Activated CD4-positive, alpha-beta T cell treated with anti-CD3 and anti-CD28 coated beads, Interleukin-2, amount 10 ng/mL, durations not matched to agents 7 days and 5 days (primary cell): ENCODE measurements around the gene MAP7D1. TPM values are rescaled to one million over a fixed set of nuclear protein-coding genes. Genes with fewer than 3 reads are reported as not detected.

Source experiments
- CTCF ChIA-PET: fragments of 350-600 bp; sonication (Branson Sonifier 250); formaldehyde crosslinking; loops from one replicate; lab custom pipeline; 2021; ENCODE audit warnings: antibody characterized with exemption; lab: Charles Lee
- POLR2A ChIA-PET: fragments of 350-600 bp; sonication (Branson Sonifier 250); formaldehyde crosslinking; loops from one replicate; lab custom pipeline; 2021; ENCODE audit warnings: antibody characterized with exemption; lab: Charles Lee
- DNase-seq: peaks from one replicate; pipeline ENCODE4 v3.0.0-alpha.2; 2020
- H3K27ac Mint-ChIP-seq: one replicate; pipeline ENCODE4 v1.8.0; 2021; ENCODE audit warnings: mild to moderate bottlenecking, moderate library complexity, mixed read lengths
- H3K27me3 Mint-ChIP-seq: one replicate; pipeline ENCODE4 v1.8.0; 2021; ENCODE audit warnings: mixed read lengths
- H3K36me3 Mint-ChIP-seq: one replicate; pipeline ENCODE4 v1.8.0; 2021; ENCODE audit warnings: low read depth, mixed read lengths
- H3K4me1 Mint-ChIP-seq: one replicate; pipeline ENCODE4 v1.8.0; 2021; ENCODE audit warnings: mixed read lengths
- H3K4me3 Mint-ChIP-seq: one replicate; pipeline ENCODE4 v1.8.0; 2021; ENCODE audit warnings: mild to moderate bottlenecking, moderate library complexity, mixed read lengths
- H3K9me3 Mint-ChIP-seq: one replicate; pipeline ENCODE4 v1.8.0; 2021; ENCODE audit warnings: mixed read lengths
- total RNA-seq, 2 experiments: library from RNA; stranded (reverse); gene quantifications; one replicate each; pipeline ENCODE4 v1.2.3, GENCODE V29; 2021

Gene MAP7D1
- total RNA-seq, 2 experiments from 2014 or later, result 209 to 226 TPM

- CTCF ChIA-PET, result interaction anchor here (1.3 to 3.2 kb wide), 3 partner anchors 15 to 90 kb away, joined by 3 to 12 read pairs (median 7); partner anchors contain the start of gene TRAPPC3
- Mint-ChIP-seq H3K4me1 (peaks cover 13% of the 10 kb centered on the region), H3K27ac (no peak overlapping the region), H3K27me3 (peaks cover 28% of the 10 kb centered on the region), H3K4me3 (no peak overlapping the region), H3K36me3 (no peaks in the 10 kb centered on the region), H3K9me3 (no peaks in the 10 kb centered on the region)
- POLR2A ChIA-PET, result interaction anchor here (0.6 kb wide), 1 partner anchor 24 kb away, joined by 6 read pairs; no protein-coding TSS in a partner anchor
- no peak for DNase-seq
Measured at GRCh38 chr1:36119456-36119855, 36.5 kb upstream of the MAP7D1 start.

- Mint-ChIP-seq H3K27ac (no peak overlapping the region), H3K36me3 (no peaks in the 10 kb centered on the region), H3K4me1 (peaks cover 21% of the 10 kb centered on the region), H3K9me3 (no peaks in the 10 kb centered on the region), H3K27me3 (peaks cover 40% of the 10 kb centered on the region), H3K4me3 (no peak overlapping the region)
- ChIA-PET POLR2A (no interaction called here), CTCF (interaction anchor here (1.5 kb wide), 1 partner anchor 16 kb away, joined by 3 read pairs; no protein-coding TSS in a partner anchor)
- no peak for DNase-seq
Measured at GRCh38 chr1:36122062-36123030, 33.6 kb upstream of the MAP7D1 start.

- Mint-ChIP-seq H3K4me3 (no peak overlapping the region), H3K27me3 (peaks cover 40% of the 10 kb centered on the region), H3K27ac (no peak overlapping the region), H3K36me3 (no peaks in the 10 kb centered on the region), H3K4me1 (peaks cover 21% of the 10 kb centered on the region), H3K9me3 (no peaks in the 10 kb centered on the region)
- no peak for DNase-seq
- ChIA-PET CTCF (interaction anchor here (0.5 to 0.6 kb wide), 2 partner anchors 15 to 242 kb away, joined by 3 to 4 read pairs; no protein-coding TSS in a partner anchor), POLR2A (no interaction called here)
Measured at GRCh38 chr1:36123356-36123755, 32.6 kb upstream of the MAP7D1 start.

- POLR2A ChIA-PET, result no interaction called here
- peaks cover 21% of the 10 kb centered on the region for H3K4me1 Mint-ChIP-seq
- no peak overlapping the region for H3K27ac Mint-ChIP-seq
- DNase-seq, result no peak
- H3K36me3 Mint-ChIP-seq, result no peaks in the 10 kb centered on the region
- H3K9me3 Mint-ChIP-seq, result no peaks in the 10 kb centered on the region
- peaks cover 40% of the 10 kb centered on the region for H3K27me3 Mint-ChIP-seq
- peak overlapping the region; percentile 19 for H3K4me3 Mint-ChIP-seq
- CTCF ChIA-PET, result no interaction called here
Measured at GRCh38 chr1:36124404-36125128, 31.4 kb upstream of the MAP7D1 start.

- peak within 1 kb of the TSS; percentile 19 for H3K4me3 Mint-ChIP-seq
- POLR2A ChIA-PET, result no interaction called here
Measured at GRCh38 chr1:36125129-36125991, 30.6 kb upstream of the MAP7D1 start, which contains the start of gene COL8A2. Gene COL8A2, minus strand, starts transcription at chr1:36125222. Its CDS starts 24,980 bp downstream, at chr1:36100242.

GRCh38 chr1:36126005-36126716, 29.8 kb upstream of the MAP7D1 start:
- Mint-ChIP-seq H3K4me1 (peaks cover 21% of the 10 kb centered on the region), H3K27ac (peak overlapping the region; percentile 2), H3K4me3 (no peak overlapping the region), H3K36me3 (no peaks in the 10 kb centered on the region), H3K27me3 (peaks cover 40% of the 10 kb centered on the region), H3K9me3 (no peaks in the 10 kb centered on the region)
- DNase-seq, result no peak
- CTCF ChIA-PET, result no interaction called here
- POLR2A ChIA-PET, result no interaction called here

More at GRCh38 chr1:36125129-36125991, 30.6 kb upstream of the MAP7D1 start, which contains the start of gene COL8A2:
- H3K4me1 Mint-ChIP-seq, result peaks cover 21% of the 10 kb centered on the region
- no peak for DNase-seq
- CTCF ChIA-PET, result no interaction called here
- no peaks in the 10 kb centered on the region for H3K9me3 Mint-ChIP-seq
- H3K36me3 Mint-ChIP-seq, result no peaks in the 10 kb centered on the region
- peak within 1 kb of the TSS; percentile 36 for H3K27ac Mint-ChIP-seq
- peaks cover 40% of the 10 kb centered on the region for H3K27me3 Mint-ChIP-seq

GRCh38 chr1:36126797-36127500, 29.0 kb upstream of the MAP7D1 start:
- no peak overlapping the region for H3K27ac Mint-ChIP-seq
- POLR2A ChIA-PET, result no interaction called here

GRCh38 chr1:36128126-36128904, 27.6 kb upstream of the MAP7D1 start:
- H3K4me3 Mint-ChIP-seq, result no peak overlapping the region
- CTCF ChIA-PET, result interaction anchor here (1.4 to 1.9 kb wide), 3 partner anchors 12 to 21 kb away, joined by 3 to 6 read pairs (median 5); partner anchors contain the start of gene TRAPPC3

More at GRCh38 chr1:36126797-36127500, 29.0 kb upstream of the MAP7D1 start:
- no peak for DNase-seq
- peaks cover 21% of the 10 kb centered on the region for H3K4me1 Mint-ChIP-seq
- no peaks in the 10 kb centered on the region for H3K36me3 Mint-ChIP-seq
- CTCF ChIA-PET, result interaction anchor here (0.5 kb wide), 1 partner anchor 399 kb away, joined by 3 read pairs; no protein-coding TSS in a partner anchor
- no peaks in the 10 kb centered on the region for H3K9me3 Mint-ChIP-seq
- H3K4me3 Mint-ChIP-seq, result no peak overlapping the region
- H3K27me3 Mint-ChIP-seq, result peaks cover 39% of the 10 kb centered on the region

GRCh38 chr1:36128905-36129206, 27.1 kb upstream of the MAP7D1 start:
- Mint-ChIP-seq H3K9me3 (no peaks in the 10 kb centered on the region), H3K4me3 (no peak overlapping the region), H3K4me1 (peaks cover 10% of the 10 kb centered on the region), H3K36me3 (no peaks in the 10 kb centered on the region), H3K27me3 (peaks cover 20% of the 10 kb centered on the region), H3K27ac (no peak overlapping the region)
- DNase-seq, result no peak
- ChIA-PET CTCF (interaction anchor here (1.4 to 1.9 kb wide), 3 partner anchors 12 to 20 kb away, joined by 3 to 6 read pairs (median 5); partner anchors contain the start of gene TRAPPC3), POLR2A (no interaction called here)

More at GRCh38 chr1:36128126-36128904, 27.6 kb upstream of the MAP7D1 start:
- H3K36me3 Mint-ChIP-seq, result no peaks in the 10 kb centered on the region
- H3K27ac Mint-ChIP-seq, result no peak overlapping the region
- peaks cover 25% of the 10 kb centered on the region for H3K27me3 Mint-ChIP-seq
- peaks cover 14% of the 10 kb centered on the region for H3K4me1 Mint-ChIP-seq
- POLR2A ChIA-PET, result no interaction called here
- no peak for DNase-seq
- no peaks in the 10 kb centered on the region for H3K9me3 Mint-ChIP-seq

GRCh38 chr1:36132029-36132428, 23.9 kb upstream of the MAP7D1 start:
- Mint-ChIP-seq H3K9me3 (no peaks in the 10 kb centered on the region), H3K27me3 (no peaks in the 10 kb centered on the region), H3K4me3 (no peak overlapping the region), H3K4me1 (peaks cover 11% of the 10 kb centered on the region), H3K27ac (no peak overlapping the region), H3K36me3 (peaks cover 3% of the 10 kb centered on the region)
- DNase-seq, result no peak
- POLR2A ChIA-PET, result no interaction called here
- CTCF ChIA-PET, result interaction anchor here (1.1 to 4.0 kb wide), 3 partner anchors 10 to 31 kb away, joined by 3 to 25 read pairs (median 3); no protein-coding TSS in a partner anchor
